Neural cell (in vitro differentiated cells): ENCODE results near the gene TXLNG.

ENCODE experiments used
- CTCF ChIP-seq: fragments of 450-650 bp; IDR thresholded peaks from 2 replicates; pipeline ENCODE4 v1.5.1; 2014; ENCODE audit warnings: antibody characterized with exemption, mild to moderate bottlenecking, moderate library complexity; ENCODE audit not compliant: poor library complexity, severe bottlenecking
- EP300 ChIP-seq: fragments of 450-650 bp; conservative IDR thresholded peaks from 2 replicates; pipeline ENCODE4 v1.6.1; 2014; ENCODE audit warnings: antibody characterized with exemption, mild to moderate bottlenecking, moderate library complexity; ENCODE audit not compliant: poor library complexity, severe bottlenecking
- EZH2 ChIP-seq: fragments of 200-600, 300-800 bp; shearing (Covaris generic), sonication (generic); IDR thresholded peaks from 2 replicates; pipeline ENCODE4 v1.6.1; 2014; ENCODE audit warnings: antibody characterized with exemption, low read length, borderline replicate concordance, mild to moderate bottlenecking; ENCODE audit not compliant: insufficient read depth, poor library complexity, severe bottlenecking
- POLR2AphosphoS5 ChIP-seq: IDR thresholded peaks from 2 replicates; pipeline ENCODE4 v1.6.1; 2012
- TAF1 ChIP-seq: IDR thresholded peaks from 2 replicates; pipeline ENCODE4 v1.6.1; 2012; ENCODE audit warnings: low read depth
- TF ChIP-seq, protein P1 (sequence below): IDR thresholded peaks from 2 replicates; pipeline ENCODE4 v1.6.1; 2012; ENCODE audit warnings: borderline replicate concordance

- TF ChIP-seq CTCF (no peak), EZH2 (no peak), EP300 (no peak), POLR2AphosphoS5 (peak; percentile 67), TAF1 (no peak)
- TF ChIP-seq, protein P1, sequence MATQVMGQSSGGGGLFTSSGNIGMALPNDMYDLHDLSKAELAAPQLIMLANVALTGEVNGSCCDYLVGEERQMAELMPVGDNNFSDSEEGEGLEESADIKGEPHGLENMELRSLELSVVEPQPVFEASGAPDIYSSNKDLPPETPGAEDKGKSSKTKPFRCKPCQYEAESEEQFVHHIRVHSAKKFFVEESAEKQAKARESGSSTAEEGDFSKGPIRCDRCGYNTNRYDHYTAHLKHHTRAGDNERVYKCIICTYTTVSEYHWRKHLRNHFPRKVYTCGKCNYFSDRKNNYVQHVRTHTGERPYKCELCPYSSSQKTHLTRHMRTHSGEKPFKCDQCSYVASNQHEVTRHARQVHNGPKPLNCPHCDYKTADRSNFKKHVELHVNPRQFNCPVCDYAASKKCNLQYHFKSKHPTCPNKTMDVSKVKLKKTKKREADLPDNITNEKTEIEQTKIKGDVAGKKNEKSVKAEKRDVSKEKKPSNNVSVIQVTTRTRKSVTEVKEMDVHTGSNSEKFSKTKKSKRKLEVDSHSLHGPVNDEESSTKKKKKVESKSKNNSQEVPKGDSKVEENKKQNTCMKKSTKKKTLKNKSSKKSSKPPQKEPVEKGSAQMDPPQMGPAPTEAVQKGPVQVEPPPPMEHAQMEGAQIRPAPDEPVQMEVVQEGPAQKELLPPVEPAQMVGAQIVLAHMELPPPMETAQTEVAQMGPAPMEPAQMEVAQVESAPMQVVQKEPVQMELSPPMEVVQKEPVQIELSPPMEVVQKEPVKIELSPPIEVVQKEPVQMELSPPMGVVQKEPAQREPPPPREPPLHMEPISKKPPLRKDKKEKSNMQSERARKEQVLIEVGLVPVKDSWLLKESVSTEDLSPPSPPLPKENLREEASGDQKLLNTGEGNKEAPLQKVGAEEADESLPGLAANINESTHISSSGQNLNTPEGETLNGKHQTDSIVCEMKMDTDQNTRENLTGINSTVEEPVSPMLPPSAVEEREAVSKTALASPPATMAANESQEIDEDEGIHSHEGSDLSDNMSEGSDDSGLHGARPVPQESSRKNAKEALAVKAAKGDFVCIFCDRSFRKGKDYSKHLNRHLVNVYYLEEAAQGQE = no peak
Measured at GRCh38 chrX:16771483-16772398, 14.5 kb upstream of the TXLNG start.
